Kidney glomerular epithelial cell (primary cell): ENCODE measurements around the gene TUBB3.
A peak's percentile ranks its signal among the peaks of the same experiment; 100 is the strongest.
"Not testable (repeated sequence)": the region's sequence is repeated elsewhere in the genome, so short reads cannot be mapped to it uniquely, and the experiment has no call there.

Experiments
- DNase-seq: peaks from one replicate; lab custom pipeline; 2025; lab: John Stamatoyannopoulos, UW

Gene TUBB3

DNA sequence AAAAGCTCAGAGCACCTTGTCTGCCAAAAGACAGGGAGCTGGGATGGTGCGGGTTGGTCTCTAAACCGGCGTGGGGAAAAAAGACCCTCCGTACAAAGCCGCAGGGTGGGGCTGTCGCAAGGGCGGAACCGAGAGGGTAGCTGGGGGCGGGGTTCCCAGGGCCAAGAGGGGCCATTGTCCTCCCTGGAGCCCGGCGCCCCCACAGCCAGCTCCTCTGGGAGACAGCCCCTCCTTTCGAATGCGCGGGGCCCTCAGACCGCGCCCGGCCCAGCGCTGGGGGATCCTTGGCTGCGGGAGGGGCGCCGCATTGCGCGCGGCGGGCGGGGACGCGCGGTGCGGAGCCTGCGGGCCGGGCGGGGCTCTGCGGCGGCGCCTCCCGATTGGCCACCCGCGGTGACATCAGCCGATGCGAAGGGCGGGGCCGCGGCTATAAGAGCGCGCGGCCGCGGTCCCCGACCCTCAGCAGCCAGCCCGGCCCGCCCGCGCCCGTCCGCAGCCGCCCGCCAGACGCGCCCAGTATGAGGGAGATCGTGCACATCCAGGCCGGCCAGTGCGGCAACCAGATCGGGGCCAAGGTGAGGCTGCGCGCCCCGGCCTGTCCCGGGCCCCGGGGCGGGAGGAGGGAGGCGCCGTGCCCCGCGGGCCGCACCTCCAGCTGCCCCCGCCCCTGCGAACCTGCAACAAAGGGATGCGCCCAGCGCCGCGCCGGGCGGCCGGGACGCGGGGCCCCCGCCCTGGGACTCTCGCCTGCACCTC lies at the start of gene TUBB3:
TSS of gene TUBB3 (plus strand) at position 459 of the 756 bp plus-strand sequence. CDS start at position 519, 60 bp downstream.
- peak; percentile 64 for DNase-seq

DNA sequence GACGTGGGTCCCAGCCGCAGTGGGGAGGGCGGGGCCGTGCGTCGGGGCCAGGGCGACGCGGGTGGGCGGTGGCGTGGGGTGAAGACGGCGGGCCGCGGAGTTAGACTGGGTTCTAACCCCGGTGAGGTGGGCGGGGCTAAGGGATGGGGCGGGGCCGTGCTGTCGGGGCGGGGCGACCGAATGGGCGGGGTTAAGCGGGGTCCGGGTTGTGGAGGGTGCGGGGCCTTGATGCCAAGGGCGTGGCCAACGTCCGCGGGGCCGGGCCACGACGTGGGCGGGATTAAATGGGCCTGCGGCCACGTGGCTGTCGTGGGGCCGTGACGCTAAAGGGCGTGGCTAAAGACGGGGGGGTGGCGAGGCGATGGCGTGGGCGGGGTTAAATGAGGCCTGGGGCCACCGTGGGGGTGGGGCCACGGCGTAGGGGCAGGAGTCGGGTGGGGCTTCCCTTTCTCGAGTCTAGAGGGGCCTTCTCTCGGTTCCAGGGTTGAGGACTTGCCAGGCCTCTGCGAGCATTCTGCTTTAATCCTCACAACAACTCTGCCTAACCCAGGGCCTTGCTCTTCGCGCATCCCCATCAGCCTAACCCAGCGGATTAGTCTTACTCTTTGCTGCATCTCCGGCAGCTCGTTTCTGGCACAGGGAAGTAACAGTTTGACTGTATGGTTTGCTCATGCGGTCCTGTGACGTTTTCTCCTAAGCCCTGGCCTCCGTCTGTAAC lies 49.0 kb upstream of the TUBB3 start:
- peak; percentile 87 for DNase-seq

DNA sequence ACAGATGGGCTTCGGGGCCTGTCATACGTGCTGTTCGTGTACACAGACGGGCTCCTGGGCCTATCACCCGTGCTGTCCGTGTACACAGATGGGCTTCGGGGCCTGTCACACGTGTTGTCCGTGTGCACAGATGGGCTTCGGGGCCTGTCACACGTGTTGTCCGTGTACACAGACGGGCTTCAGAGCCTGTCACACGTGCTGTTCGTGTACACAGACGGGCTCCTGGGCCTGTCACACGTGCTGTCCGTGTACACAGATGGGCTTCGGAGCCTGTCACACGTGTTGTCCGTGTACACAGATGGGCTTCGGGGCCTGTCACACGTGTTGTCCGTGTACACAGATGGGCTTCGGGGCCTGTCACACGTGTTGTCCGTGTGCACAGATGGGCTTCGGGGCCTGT lies 44.0 kb upstream of the TUBB3 start:
- DNase-seq: not testable (repeated sequence)

DNA sequence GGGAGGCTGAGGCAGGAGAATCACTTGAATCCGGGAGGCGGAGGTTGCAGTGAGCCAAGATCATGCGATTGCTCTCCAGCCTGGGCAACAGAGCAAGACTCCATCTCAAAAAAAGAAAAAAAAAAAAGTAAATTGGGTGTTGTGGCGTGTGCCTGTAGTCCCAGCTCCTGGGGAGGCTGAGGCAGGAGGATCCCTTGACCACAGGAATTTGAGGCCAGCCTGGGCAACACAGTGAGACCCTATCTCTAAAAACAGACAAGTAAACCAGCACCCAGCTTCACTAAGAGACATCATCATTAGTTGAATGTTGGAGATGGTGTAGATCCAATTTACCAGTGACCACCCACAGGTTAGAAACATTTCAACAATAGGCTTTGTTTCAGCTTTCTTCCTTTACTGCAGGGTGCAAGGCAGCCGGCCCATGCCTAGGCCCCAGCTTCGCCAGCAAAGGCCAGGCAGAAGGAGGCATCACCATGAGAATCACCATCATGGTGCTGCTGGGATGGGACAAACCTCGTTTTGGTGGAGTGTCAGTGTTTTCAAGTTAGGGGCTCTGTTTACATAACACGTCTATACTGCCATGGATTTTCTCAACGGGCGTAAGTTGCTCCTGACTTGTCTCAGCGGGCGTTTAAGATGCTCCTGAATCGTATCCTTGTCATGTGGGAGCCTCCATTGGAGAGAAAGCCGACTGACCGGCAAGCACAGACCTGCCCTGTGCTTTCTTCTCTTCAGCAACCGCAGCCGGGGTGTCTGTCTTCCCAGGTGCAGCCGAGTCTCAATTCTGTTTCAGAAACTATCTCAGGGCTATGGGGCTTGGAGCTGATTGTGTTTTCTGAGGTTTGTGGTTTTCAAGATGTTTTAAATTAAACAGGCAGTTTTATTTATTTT lies 42.4 kb upstream of the TUBB3 start:
- DNase-seq: no peak

DNA sequence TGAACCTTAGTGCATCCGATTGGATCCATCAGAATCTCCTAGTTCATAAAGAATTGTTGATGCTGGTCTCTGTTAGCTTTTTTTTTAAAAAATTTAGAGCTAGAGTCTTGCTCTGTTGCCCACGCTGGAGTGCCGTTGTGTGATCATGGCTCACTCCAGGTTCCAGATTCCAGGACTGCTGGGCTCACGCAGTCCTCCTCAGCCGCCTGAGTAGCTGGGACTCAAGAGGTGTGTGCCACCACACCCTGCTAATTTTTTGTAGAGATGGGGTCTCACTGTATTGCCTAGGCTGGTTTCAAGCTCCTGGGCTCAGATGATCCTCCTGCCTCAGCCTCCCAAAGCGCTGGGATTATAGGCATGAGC lies 41.8 kb upstream of the TUBB3 start:
- no peak for DNase-seq

DNA sequence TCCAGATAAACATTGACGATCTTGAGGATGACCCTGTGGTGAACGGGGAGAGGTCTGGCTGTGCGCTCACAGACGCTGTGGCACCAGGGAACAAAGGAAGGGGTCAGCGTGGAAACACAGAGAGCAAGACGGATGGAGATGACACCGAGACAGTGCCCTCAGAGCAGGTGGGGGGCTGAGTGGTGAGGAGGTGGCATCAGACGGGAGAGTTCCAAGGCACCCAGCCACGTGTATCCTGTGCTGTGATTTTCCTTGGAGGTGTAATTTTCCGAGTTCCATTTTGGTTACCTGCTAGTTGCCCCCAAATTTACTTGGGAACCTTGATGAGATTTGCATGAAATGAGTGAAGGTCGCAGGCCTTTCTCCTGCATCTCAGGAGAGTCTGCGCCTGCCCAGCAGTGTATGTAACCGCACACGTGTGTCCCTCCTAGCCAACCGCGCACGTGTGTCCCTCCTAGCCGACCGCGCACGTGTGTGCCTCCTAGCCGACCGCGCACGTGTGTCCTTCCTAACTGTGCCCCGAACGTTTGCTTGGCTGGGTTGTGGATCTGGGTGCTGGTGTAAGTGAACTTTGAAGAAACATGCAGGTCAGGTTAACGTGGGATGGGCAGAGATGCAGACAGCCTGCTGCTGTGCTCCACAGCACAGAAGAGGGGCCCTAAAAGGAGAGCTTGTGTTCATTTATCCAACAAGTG lies 39.6 kb upstream of the TUBB3 start:
- no peak for DNase-seq

DNA sequence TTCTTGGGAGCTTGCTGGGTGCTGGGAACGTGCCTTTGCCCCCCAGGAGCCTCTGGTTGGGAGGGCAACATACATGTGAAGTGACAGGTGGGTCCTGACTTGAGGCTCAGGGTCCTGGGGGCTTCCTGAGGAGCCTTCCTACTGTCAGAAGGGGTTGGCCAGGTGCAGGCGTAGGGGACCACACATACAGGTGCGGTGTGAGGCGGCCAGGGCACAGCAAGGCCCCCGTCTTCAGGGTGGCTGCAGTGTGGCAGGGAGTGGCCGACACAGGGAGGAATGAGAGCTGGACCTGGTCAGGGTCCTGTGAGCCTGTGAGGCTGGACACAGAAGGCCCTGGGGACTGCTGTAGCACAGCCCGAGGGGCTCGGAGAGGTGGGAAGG lies 39.1 kb upstream of the TUBB3 start:
- no peak for DNase-seq

DNA sequence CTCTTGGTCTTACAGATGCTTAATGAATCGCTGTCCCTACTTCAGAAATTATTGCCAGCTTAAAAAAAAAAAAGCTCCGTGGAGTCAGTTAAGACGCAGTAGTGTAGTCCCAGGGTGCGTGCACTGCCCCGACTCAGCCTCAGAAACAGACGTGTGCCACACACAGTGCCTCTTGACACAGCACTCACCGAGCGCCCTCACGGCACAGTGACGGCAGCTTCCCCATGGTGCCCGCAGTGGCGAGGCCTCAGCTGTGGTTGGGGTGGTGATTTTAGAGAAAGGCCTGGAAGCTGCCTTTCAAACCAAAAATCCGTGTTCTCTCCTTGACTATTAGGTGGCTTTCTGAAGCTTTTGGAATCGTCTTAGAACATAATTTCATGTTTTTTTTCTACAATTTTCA lies 35.9 kb upstream of the TUBB3 start:
- no peak for DNase-seq

DNA sequence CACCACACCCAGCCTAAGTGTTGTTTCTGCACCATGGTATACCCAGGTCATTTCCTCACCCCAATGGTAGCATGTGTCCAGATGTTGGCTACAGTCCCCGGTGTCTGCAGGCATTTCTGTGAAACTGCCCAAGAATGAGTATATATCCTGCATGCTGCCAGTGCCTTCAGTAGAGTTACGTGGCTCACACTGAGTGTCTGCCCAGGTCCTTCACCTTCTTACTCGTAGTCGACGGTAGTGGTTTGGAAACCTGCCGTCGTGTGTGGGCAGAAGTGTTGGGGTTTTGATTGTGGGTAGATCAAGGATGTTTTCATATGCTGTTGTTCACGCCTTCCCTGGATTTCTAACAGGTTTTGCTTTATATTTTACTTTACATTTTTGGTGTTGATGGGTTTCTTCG lies 32.9 kb upstream of the TUBB3 start:
- no peak for DNase-seq

DNA sequence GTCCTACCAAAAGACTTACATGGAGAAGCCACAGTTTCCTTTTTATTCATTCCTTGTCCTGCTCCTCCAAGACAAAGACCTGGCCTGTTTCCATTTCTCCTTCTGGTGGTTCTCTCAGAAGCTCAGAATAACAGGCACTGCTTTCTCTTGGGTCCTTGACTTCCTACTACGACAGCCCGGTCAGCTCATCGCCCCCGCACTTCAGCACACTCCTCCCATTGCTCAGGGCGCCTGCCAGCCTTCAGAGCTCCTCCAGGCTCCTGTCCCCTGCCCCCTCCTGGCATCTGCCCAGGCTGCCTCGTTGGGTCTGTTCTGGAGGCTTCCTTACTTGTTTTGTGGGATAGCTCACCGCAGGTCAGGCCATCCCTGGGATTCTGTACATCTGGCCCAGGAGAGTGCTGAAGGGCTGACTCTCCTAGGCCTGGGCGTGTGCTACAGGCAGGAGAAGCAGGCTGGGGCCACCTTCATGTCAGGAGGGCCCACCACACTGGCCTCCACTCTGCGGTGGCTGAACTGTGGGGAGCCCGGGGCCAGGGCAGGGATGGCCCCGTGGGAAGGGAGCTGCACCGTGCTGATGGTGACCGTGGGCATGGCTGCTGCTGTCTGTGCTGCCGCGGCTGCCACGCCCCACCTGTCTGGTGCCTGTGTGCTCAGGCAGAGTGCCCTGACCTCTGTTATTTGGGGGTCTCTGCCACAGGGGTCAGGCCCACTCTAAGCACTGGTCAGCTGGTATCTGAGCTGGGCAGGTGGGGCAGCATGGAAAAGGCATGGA lies 32.1 kb upstream of the TUBB3 start:
- no peak for DNase-seq

DNA sequence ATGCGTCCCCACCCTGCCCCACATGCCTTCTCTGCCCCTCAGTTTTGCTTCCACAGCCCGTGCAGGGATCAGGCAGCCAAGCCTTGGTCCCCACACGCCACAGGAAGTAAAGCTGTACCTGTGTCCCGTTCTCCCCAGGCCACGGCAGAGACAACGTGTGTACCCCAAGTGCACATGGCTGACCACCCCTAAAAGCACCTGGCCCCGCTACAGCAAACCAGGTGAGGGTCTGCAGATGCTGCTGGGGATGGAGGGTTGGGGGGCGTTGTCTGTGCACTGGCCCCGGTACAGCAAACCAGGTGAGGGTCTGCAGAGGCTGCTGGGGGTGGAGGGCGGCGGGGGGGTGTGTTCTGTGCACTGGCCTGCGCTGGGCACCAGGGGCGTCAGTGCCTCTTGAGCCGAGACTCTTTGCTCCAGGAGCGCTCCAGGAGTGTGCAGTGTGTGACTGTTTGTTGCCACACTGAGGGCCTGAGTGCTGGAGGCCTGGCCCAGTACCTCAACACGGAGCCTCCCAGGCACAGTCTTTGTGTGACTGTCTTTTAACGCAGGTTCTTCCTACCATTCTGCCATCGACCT lies 31.0 kb upstream of the TUBB3 start:
- DNase-seq: no peak

DNA sequence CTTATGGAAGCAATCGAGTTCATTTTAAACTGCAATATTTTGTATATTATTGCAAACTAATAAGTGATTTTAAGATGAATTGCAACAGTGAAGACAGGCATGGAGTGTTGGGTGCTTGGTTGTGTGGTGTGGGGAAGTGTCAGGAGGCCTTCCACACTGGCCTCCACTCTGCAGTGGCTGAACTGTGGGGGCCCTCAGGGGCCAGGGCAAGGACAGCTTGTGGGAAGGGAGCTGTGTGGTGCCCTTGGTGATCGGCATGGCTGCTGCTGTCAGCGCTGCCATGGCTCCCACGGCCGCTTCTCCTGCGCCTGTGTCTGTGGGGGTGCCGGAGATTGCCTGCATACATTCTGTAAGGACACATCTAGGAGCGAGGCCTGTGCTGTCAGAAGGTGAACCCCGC lies 30.5 kb upstream of the TUBB3 start:
- DNase-seq: no peak

DNA sequence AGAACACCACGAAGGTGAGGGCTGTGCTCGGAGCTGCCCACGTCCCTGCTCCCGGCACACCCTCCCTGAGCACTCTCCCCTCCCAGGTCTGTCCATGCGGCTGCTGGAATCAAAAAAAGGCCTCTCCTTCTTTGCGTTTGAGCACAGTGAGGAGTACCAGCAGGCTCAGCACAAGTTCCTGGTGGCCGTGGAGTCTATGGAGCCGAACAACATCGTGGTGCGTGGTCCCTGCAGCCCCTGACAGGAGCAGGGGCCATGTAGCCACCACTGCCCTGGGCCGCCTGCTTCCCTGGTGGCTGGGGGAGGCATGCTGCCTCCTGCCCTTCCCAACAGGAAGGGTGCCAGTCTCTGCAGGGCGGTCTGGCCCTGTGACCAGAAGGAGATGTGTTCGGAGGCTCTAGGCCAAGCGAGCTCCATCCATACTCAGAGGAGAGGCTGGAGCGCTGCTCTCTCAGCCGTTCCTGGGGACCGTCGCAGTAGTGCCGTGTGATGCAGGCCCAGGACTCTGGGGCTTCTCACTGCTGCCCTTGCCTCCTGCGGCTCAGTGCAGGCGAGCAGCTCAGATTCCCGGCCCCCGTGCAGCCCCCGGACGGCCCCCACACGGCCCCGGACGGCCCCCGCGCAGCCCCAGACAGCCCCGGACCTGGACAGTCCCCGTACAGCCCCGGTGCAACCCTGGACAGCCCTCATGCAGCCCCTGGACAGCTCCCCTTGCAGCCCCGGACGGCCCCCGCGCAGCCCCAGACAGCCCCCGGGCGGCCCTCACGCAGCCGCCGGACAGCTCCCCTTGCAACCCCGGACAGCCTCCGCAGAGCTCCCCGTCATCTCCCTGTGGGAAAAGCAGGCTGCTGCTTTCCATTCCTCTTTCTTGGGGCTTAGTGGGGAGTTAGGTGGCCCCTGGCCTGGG lies 29.2 kb upstream of the TUBB3 start:
- no peak for DNase-seq

DNA sequence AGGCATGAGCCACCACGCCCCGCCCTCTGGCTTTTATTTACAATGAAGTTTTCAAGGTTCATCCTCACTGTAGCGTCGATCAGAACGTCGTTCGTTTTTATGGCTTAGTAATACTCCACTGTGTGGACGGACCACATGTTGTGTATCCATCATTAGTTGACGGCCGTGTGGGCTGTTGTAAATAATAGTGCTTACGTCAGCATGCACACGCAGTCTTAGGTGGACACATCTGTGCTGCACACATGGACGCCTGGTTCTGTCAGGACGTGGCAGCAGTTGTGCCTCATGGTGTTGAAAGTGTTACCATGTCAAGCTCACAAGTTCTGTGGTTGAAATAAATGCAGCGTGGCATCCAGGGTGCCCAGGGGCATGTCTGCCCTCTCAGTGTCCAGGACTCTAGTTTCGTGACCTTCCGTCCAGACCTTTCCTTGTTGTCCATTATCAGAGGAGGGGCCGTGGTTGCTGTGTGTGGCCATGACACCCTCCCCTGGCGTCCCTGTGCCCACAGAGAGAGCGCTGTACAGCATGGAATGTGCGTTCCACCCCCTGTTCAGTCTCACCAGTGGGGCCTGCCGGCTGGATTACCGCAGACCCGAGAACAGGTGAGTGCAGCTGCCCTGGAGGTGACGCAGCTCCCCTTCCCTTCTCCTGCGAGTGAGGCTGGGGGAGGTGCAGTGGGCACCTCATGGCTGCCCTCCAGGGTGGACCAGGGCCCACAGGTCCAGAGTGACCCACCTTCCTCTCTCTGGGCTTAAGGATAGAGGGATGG lies 27.5 kb upstream of the TUBB3 start:
- DNase-seq: no peak

DNA sequence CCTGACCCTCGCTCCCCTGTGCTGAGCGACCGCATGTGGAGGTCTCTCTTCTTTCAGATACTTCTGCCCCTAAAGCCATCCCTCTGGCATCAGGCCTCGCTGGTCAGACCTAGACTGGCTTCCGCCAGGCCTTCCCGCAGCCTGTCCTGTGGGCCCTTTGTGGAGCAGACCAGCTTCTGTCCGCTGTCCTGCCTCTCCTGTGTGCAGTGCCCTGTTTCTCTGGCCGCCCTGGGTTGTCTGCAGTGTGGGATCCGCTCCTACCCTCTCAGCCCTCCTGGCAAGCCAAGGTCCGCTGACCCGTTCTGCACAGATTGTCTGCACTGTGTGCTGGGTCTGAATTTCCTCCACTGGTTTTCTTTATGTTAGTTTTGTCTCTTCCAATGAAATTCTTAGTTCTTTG lies 25.9 kb upstream of the TUBB3 start:
- no peak for DNase-seq

DNA sequence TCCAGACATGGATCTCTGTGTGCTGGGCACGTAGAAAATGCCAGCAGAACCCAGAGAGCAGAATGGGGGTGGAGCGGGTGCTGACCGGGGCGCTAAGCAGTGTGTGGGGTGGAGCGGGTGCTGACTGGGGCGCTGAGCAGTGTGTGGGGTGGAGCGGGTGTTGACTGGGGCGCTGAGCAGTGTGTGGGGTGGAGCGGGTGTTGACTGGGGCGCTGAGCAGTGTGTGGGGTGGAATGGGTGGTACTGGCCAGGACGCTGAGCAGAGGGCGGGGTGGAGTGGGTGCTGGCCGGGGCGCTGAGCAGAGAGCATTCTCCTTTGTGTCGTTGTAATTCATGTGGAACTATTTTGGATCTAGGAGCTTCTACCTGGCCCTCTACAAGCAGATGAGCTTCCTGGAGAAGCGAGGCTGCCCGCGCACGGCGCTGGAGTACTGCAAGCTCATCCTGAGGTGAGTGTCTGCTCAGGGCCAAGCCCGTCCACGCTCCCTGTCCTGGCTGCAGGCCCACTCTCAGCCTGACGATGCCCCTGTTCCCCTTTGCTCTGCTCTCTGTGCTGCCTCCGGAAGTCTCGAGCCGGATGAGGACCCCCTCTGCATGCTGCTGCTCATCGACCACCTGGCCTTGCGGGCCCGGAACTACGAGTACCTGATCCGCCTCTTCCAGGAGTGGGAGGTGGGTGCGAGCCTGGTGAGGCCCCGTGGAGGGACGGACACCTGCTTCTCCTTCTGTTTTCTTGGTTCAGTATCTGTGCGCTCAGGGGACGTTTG lies 24.8 kb upstream of the TUBB3 start:
- no peak for DNase-seq

DNA sequence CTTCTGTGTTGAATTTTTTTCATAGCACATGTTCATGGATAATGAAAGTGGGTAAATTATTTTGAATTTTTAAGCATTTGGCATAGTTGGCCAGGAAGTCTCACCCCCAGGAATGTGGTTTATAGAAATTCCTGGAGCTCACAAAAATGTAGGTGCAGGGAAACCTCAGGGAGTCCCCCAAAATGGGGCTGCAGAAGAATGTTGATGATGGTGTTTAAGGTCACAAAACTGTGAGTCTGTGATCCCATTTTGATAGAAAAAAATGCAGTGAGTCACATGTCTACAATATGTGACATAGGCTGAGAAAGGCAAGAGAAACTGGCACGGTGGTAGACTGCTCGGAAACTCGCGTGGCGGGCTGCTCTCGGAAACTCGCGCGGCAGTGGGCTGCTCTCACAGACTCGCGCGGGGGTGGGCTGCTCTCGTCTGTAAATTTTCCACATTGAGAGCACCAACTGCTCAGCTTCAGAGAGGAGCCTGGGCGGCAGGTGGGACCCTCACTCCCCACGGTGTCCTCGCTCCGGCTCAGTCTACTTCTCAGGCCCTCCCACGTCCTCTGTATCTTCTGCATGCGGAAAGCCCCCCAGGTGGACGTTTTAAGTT lies 23.2 kb upstream of the TUBB3 start:
- no peak for DNase-seq

DNA sequence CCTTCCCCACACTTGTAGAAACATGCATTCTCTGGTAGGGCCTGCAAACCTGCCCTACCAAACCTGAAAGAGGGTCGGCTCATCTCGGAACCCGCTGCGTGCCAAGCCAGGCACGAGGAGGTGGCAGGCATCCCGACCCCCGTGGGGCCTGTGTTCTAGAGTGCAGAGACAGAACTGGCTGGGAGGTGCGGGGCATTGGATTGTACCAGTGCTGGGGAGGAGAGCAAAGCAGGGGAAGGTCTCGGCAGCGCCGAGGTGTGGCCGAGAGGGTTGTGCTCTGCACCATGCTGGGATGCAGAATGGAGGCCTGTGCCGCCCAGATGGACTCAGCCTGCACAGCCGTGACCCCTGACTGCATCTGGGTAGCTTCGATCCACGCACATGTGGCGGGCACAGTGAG lies 22.3 kb upstream of the TUBB3 start:
- no peak for DNase-seq
